Body of pancreas (tissue), 4 donors: ENCODE data around the gene GAGE10. TPM values are rescaled to one million over a fixed set of nuclear protein-coding genes. Genes with fewer than 3 reads are reported as not detected.
"Not testable (repeated sequence)": the region's sequence is repeated elsewhere in the genome, so short reads cannot be mapped to it uniquely, and the experiment has no call there.

Experiments
- ATAC-seq: fragments of 150-250 bp; one replicate; pipeline ENCODE4 v1.9.1; 2016
- DNase-seq, 4 donors: peaks; one replicate each; pipeline ENCODE4 v3.0.0-alpha.2; 2019
- H3K27ac ChIP-seq, 4 donors: fragments of 200-600 bp; sonication (generic); 1 replicate in 3 of 4; 2 replicates in 1 of 4; pipeline versions ENCODE4 v1.5.1 to v1.6.1; 2016 to 2019; ENCODE audit warnings: mild to moderate bottlenecking in 1 of 4, mixed read lengths in 1 of 4, moderate library complexity in 1 of 4
- H3K27me3 ChIP-seq, 2 donors: fragments of 200-600 bp; sonication (generic); one replicate each; pipeline ENCODE4 v1.6.0; 2016; ENCODE audit warnings: mild to moderate bottlenecking in 1 of 2
- H3K36me3 ChIP-seq, 2 donors: fragments of 200-600 bp; sonication (generic); replicated peaks in 1 of 2; 2 replicates each; pipeline ENCODE4 v1.5.1; 2016; ENCODE audit warnings: low read depth in 2 of 2; ENCODE audit not compliant: insufficient read depth in 1 of 2
- H3K4me1 ChIP-seq: fragments of 200-600 bp; sonication (generic); one replicate; pipeline ENCODE4 v1.6.0; 2016
- H3K4me3 ChIP-seq, 2 donors: fragments of 200-600 bp; sonication (generic); 1 replicate in 1 of 2; 2 replicates in 1 of 2; pipeline ENCODE4 v1.5.1; 2016 to 2019
- H3K9me3 ChIP-seq, 3 donors: fragments of 200-600 bp; sonication (generic); 1 replicate in 2 of 3; 2 replicates in 1 of 3; pipeline ENCODE4 v1.5.1; 2016
- POLR2A ChIP-seq, 3 donors: fragments of 450-650 bp; IDR thresholded peaks; one replicate each; pipeline ENCODE4 v1.6.1; 2016; ENCODE audit warnings: antibody characterized with exemption in 3 of 3, mild to moderate bottlenecking in 2 of 3
- WGBS, 2 donors: methylation state at CpG; one replicate each; pipeline ENCODE4 v1.1.5; 2017; 5-methylcytosine and 5-hydroxymethylcytosine counted together
- intact Hi-C: fragments of 100-400 bp; cut with DNase I; formaldehyde crosslinking; loops from one replicate; pipeline ENCODE4 v1.15.1; 2023
- total RNA-seq, 2 donors: library from RNA; depleted of rRNA; stranded (reverse); fragments of >200 nt; gene quantifications; one replicate each; pipeline ENCODE4 v1.1.0, GENCODE V29; 2016

Gene GAGE10
- total RNA-seq, 2 donors from 2014 or later, result not detected

DNA sequence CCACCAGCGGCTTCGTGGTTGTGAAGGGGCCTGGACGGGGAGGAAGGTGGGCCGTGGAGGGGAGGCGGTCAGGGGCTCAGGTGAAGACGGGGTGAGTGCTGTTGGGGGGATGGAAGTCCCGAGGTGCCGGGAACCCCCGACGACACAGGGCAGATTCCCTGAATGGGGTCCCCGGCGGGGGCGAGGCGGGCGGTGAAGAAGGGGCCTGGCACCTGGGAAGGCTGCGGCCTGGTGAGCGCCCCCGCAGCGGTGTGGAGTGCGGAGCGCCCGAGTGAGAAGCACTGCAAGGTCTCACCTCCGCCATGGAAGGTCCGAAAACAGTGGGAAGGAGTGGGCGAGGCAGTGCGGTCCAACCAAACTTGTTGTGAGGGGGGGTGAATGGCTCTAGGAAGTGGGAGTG is 28.4 kb downstream of the GAGE10 start:
- H3K4me3 ChIP-seq, ATAC-seq, H3K9me3 ChIP-seq, H3K4me1 ChIP-seq, H3K36me3 ChIP-seq, H3K27me3 ChIP-seq, H3K27ac ChIP-seq, intact Hi-C loops, DNase-seq: not testable (repeated sequence)
- WGBS, 2 donors, result 97% methylated on average over 16 of the region's 26 CpGs; no CpG with 5 or more reads in 1 of the 2 donors
- TF ChIP-seq POLR2A (IDR thresholded peaks at IDR 0.05), result peak in 1 of 3 donors; percentile 13

DNA sequence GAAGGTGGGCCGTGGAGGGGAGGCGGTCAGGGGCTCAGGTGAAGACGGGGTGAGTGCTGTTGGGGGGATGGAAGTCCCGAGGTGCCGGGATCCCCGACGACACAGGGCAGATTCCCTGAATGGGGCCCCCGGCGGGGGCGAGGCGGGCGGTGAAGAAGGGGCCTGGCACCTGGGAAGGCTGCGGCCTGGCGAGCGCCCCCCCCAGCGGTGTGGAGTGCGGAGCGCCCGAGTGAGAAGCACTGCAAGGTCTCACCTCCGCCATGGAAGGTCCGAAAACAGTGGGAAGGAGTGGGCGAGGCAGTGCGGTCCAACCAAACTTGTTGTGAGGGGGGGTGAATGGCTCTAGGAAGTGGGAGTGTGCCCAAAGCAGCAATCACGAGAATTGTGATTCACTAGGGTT is 38.0 kb downstream of the GAGE10 start:
- H3K27ac ChIP-seq, H3K4me1 ChIP-seq, H3K36me3 ChIP-seq, intact Hi-C loops, H3K4me3 ChIP-seq, H3K27me3 ChIP-seq, H3K9me3 ChIP-seq, ATAC-seq: not testable (repeated sequence)
- peak in 1 of 4 donors; percentile 30 for DNase-seq
- WGBS, 2 donors, result 95% methylated on average over 11 of the region's 24 CpGs; no CpG with 5 or more reads in 1 of the 2 donors

DNA sequence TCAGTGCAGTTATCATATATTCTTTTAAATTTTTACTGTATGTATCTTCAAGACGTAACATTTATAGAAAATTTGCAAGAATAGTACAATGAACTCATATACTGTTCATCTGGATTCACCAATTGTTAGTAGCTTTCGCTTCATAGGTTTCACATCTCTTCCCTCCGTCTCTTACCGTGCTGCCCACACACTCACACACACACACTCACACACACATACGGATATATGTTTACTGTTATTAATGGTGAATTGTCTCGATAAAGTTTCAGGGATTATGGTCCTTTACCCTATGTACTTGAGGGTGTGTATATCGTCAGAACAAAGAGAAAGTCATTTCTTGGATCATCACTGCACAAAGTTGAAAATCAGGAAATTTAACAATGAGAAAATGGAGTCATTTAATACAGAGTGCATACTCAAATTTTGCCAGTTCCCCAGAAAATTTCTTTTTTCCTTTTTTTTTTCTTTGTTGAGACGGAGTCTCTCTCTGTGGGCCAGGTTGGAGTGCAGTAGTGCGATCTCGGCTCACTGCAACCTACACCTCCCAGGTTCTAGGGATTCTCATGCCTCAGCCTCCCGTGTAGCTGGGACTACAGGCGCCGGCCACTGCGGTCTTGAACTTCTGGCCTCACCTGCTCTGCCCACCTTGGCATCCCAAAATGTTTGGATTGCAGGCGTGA is 41.2 kb downstream of the GAGE10 start:
- ATAC-seq, H3K36me3 ChIP-seq, H3K27me3 ChIP-seq, H3K9me3 ChIP-seq, DNase-seq, intact Hi-C loops, H3K4me3 ChIP-seq, H3K4me1 ChIP-seq, H3K27ac ChIP-seq: not testable (repeated sequence)
- 69 to 75% methylated on average over 14 of the region's 15 CpGs for WGBS, 2 donors

DNA sequence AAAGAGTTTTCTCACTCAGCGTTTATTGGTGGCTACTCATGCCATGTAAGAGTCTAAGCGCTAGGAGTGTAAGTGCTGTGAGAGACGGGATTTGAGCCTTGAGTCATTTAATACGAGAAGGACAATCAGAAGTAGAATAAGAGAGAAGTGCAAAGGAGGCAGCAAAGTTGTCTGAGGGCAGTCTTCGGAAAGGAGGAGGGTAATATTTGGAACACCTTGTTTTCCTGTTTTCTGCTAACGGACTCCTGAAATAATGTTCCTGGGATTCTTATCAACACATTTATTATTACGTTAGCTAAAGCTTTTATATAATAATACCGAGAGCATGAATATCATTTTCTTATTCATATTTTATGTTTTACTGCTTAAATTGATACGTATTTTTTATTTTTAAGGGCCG is 42.0 kb downstream of the GAGE10 start:
- ATAC-seq, H3K27ac ChIP-seq, H3K9me3 ChIP-seq, H3K36me3 ChIP-seq, intact Hi-C loops, H3K4me3 ChIP-seq, H3K4me1 ChIP-seq, DNase-seq, H3K27me3 ChIP-seq: not testable (repeated sequence)
- 67 to 95% methylated on average over 8 of the region's 10 CpGs for WGBS, 2 donors

DNA sequence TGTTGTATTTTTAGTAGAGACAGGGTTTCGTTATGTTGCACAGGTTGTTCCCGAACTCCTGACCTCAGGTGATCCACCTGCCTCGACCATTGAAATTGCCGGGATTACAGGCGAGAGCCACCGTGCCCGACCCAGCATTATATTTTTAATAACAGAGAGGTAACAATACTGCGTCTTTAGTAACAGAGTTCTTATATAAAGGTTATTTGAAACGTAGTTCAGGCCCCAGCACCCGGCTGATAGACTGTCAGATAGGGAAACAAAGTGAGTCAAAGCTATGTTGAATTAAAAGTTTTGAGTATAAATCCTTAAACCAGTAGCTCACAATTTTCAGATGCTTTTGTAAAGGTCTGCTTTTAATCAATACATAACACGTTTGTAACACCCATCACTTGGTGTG is 42.7 kb downstream of the GAGE10 start:
- H3K4me1 ChIP-seq, H3K36me3 ChIP-seq, ATAC-seq, H3K9me3 ChIP-seq, H3K4me3 ChIP-seq, H3K27ac ChIP-seq, H3K27me3 ChIP-seq, intact Hi-C loops: not testable (repeated sequence)
- peak in 1 of 4 donors; percentile 24 for DNase-seq
- WGBS, 2 donors, result 68 to 73% methylated on average over 9 to 11 of the region's 11 CpGs

Other genes with a start within 250 kb of the GAGE10 start
- gene CCDC120, start 244.6 kb upstream of the GAGE10 start, total RNA-seq, result 10 to 100 TPM in 1 of 2 donors, 1 to 10 TPM in 1; 6.5 to 13.8 TPM
- 10 to 100 TPM in 1 of 2 donors, 1 to 10 TPM in 1; 5.4 to 10.9 TPM for gene PRAF2, start 229.6 kb upstream of the GAGE10 start, total RNA-seq
- gene WDR45, start 223.8 kb upstream of the GAGE10 start, total RNA-seq, result 10 to 100 TPM; 59.4 to 77.1 TPM
- gene GPKOW, start 179.9 kb upstream of the GAGE10 start, total RNA-seq, result 10 to 100 TPM; 12.9 to 15.3 TPM
- 10 to 100 TPM; 13.2 to 40.9 TPM for gene MAGIX, start 140.9 kb upstream of the GAGE10 start, total RNA-seq
- gene PLP2, start 131.7 kb upstream of the GAGE10 start, total RNA-seq, result 10 to 100 TPM; 19.4 to 30.1 TPM
- gene PRICKLE3, start 117.3 kb upstream of the GAGE10 start, total RNA-seq, result 10 to 100 TPM in 1 of 2 donors, 1 to 10 TPM in 1; 7.5 to 13.2 TPM
- 1 to 10 TPM; 5.4 to 6.6 TPM for gene SYP, start 103.5 kb upstream of the GAGE10 start, total RNA-seq
- gene CACNA1F, start 70.3 kb upstream of the GAGE10 start, total RNA-seq, result under 1 TPM in 1 of 2 donors, not detected in 1; 0.26 TPM
- gene CCDC22, start 68.2 kb upstream of the GAGE10 start, total RNA-seq, result 1 to 10 TPM; 8.2 to 9.1 TPM
- gene FOXP3, start 38.9 kb upstream of the GAGE10 start, total RNA-seq, result not detected
- 10 to 100 TPM in 1 of 2 donors, 1 to 10 TPM in 1; 3.0 to 16.3 TPM for gene PPP1R3F, start 33.9 kb upstream of the GAGE10 start, total RNA-seq
- gene GAGE12J, start 18.4 kb downstream of the GAGE10 start, total RNA-seq, result not detected
- gene GAGE13, start 27.9 kb downstream of the GAGE10 start, total RNA-seq, result not detected
- not detected for gene GAGE12C, start 228.5 kb downstream of the GAGE10 start, total RNA-seq
- gene GAGE12D, start 238.1 kb downstream of the GAGE10 start, total RNA-seq, result not detected
- gene GAGE12E, start 247.6 kb downstream of the GAGE10 start, total RNA-seq, result not detected